Endothelial cell of umbilical vein (primary cell): ENCODE results near the gene PRDX3.

Experiments used
- EZH2 ChIP-seq: IDR thresholded peaks from 2 replicates; pipeline ENCODE4 v1.6.1; 2012; ENCODE audit warnings: borderline replicate concordance, low read depth, mild to moderate bottlenecking, moderate library complexity, low read length, inconsistent platforms; ENCODE audit not compliant: severe bottlenecking
- JUN ChIP-seq: IDR thresholded peaks from 2 replicates; pipeline ENCODE4 v1.6.1; 2011; ENCODE audit warnings: borderline replicate concordance, low read depth; ENCODE audit not compliant: insufficient read length, insufficient read depth
- POLR2A ChIP-seq: IDR thresholded peaks from 2 replicates; pipeline ENCODE4 v1.6.1; 2012; ENCODE audit warnings: low read depth, mild to moderate bottlenecking, control low read depth, low read length
- POLR2AphosphoS5 ChIP-seq: IDR thresholded peaks from 2 replicates; pipeline ENCODE4 v1.6.1; 2012; ENCODE audit warnings: low read depth, mild to moderate bottlenecking, control low read depth, low read length, moderate library complexity; ENCODE audit not compliant: insufficient read depth
- TF ChIP-seq, protein P1 (sequence below), 2 donors: IDR thresholded peaks; 1 replicate in 1 of 2; 2 replicates in 1 of 2; pipeline ENCODE4 v1.5.1; 2011; ENCODE audit warnings: low read length in 2 of 2, mild to moderate bottlenecking in 2 of 2, moderate library complexity in 2 of 2, control low read depth in 1 of 2, inconsistent platforms in 1 of 2, low read depth in 1 of 2; ENCODE audit not compliant: insufficient read depth in 1 of 2; ENCODE audit errors: extremely low read depth in 1 of 2

DNA sequence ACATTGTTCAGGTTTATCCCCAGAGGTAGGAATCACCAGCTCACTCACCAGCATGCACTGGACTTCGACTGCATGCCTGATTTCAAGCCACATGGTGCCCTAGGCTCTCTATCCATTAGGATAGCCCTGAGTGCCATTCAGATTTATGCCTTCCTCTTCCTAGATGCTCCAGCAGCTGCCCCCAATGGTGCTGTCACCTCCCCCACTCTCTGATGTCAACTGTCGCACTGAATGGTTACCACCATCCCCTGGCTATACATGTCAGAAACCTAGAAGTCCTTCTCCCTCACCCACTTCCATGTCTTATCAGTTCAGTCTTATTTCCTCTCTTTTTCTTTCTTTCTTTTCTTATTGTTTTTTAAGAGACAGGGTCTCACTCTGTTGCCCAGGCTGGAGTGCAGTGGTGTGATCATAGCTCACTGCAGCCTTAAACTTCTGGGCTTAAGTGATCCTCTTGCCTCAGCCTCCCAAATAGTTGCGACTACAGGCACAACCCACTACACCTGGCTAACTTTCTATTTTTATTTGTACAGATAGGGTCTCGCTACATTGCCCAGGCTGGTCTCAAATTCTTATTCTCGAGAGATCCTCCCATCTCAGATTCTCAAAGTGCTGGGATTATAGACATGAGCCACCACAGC lies 16.0 kb downstream of the PRDX3 start:
- TF ChIP-seq, protein P1, sequence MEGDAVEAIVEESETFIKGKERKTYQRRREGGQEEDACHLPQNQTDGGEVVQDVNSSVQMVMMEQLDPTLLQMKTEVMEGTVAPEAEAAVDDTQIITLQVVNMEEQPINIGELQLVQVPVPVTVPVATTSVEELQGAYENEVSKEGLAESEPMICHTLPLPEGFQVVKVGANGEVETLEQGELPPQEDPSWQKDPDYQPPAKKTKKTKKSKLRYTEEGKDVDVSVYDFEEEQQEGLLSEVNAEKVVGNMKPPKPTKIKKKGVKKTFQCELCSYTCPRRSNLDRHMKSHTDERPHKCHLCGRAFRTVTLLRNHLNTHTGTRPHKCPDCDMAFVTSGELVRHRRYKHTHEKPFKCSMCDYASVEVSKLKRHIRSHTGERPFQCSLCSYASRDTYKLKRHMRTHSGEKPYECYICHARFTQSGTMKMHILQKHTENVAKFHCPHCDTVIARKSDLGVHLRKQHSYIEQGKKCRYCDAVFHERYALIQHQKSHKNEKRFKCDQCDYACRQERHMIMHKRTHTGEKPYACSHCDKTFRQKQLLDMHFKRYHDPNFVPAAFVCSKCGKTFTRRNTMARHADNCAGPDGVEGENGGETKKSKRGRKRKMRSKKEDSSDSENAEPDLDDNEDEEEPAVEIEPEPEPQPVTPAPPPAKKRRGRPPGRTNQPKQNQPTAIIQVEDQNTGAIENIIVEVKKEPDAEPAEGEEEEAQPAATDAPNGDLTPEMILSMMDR (IDR thresholded peaks at IDR 0.05; ENCODE audit: extremely low read depth in 1 of 2, insufficient read depth in 1 of 2, low read depth in 1 of 2, low read length in 2 of 2), result no peak
- TF ChIP-seq POLR2A (no peak), EZH2 (no peak), POLR2AphosphoS5 (no peak), JUN (no peak)
